Osteocyte (in vitro differentiated cells): ENCODE measurements around the gene CABP1. TPM values are rescaled to one million over a fixed set of nuclear protein-coding genes. Genes with fewer than 3 reads are reported as not detected.
"Not testable (repeated sequence)": the region's sequence is repeated elsewhere in the genome, so short reads cannot be mapped to it uniquely, and the experiment has no call there.

Experiments
- DNase-seq: peaks from one replicate; pipeline ENCODE4 v3.0.0; 2021; ENCODE audit warnings: mixed read lengths; ENCODE audit not compliant: unreplicated experiment; ENCODE audit errors: extremely low spot score
- H3K27ac Mint-ChIP-seq: one replicate; pipeline ENCODE4 v1.8.0; 2021; ENCODE audit warnings: mild to moderate bottlenecking, mixed read lengths; ENCODE audit not compliant: unreplicated experiment
- H3K27me3 Mint-ChIP-seq: one replicate; pipeline ENCODE4 v1.8.0; 2021; ENCODE audit warnings: mixed read lengths; ENCODE audit not compliant: unreplicated experiment
- H3K36me3 Mint-ChIP-seq: one replicate; pipeline ENCODE4 v1.8.0; 2021; ENCODE audit warnings: mixed read lengths; ENCODE audit not compliant: unreplicated experiment
- H3K4me1 Mint-ChIP-seq: one replicate; pipeline ENCODE4 v1.8.0; 2021; ENCODE audit warnings: mixed read lengths; ENCODE audit not compliant: unreplicated experiment
- H3K4me3 Mint-ChIP-seq: one replicate; pipeline ENCODE4 v1.8.0; 2021; ENCODE audit warnings: mild to moderate bottlenecking, moderate library complexity, mixed read lengths; ENCODE audit not compliant: unreplicated experiment
- H3K9me3 Mint-ChIP-seq: one replicate; pipeline ENCODE4 v1.8.0; 2021; ENCODE audit warnings: mixed read lengths; ENCODE audit not compliant: unreplicated experiment
- CTCF ChIP-seq: fragments of 200-600 bp; sonication (generic); IDR thresholded peaks from 2 replicates; pipeline ENCODE4 v1.5.0; 2021; ENCODE audit warnings: antibody characterized with exemption, mild to moderate bottlenecking, moderate library complexity
- total RNA-seq: library from RNA; stranded (reverse); gene quantifications from 2 replicates; pipeline ENCODE4 v1.2.1, GENCODE V29; 2021

Gene CABP1
- total RNA-seq, 1 donor from 2014 or later = not detected

GRCh38 chr12:120614848-120615247 is 25.6 kb upstream of the CABP1 start:
- Mint-ChIP-seq H3K4me1 (no peaks in the 10 kb centered on the region), H3K27me3 (peaks cover 66% of the 10 kb centered on the region), H3K4me3 (no peak overlapping the region), H3K9me3 (no peaks in the 10 kb centered on the region), H3K27ac (no peak overlapping the region), H3K36me3 (no peaks in the 10 kb centered on the region)
- no peak for TF ChIP-seq CTCF
- no peak for DNase-seq

GRCh38 chr12:120617193-120617592 is 23.2 kb upstream of the CABP1 start:
- peaks cover 59% of the 10 kb centered on the region for H3K27me3 Mint-ChIP-seq
- H3K4me3 Mint-ChIP-seq, H3K4me1 Mint-ChIP-seq, H3K9me3 Mint-ChIP-seq, DNase-seq, H3K27ac Mint-ChIP-seq, H3K36me3 Mint-ChIP-seq: not testable (repeated sequence)

GRCh38 chr12:120617767-120618166 is 22.7 kb upstream of the CABP1 start:
- H3K4me3 Mint-ChIP-seq, H3K9me3 Mint-ChIP-seq, H3K4me1 Mint-ChIP-seq, H3K27ac Mint-ChIP-seq, DNase-seq, H3K36me3 Mint-ChIP-seq: not testable (repeated sequence)
- peaks cover 61% of the 10 kb centered on the region for H3K27me3 Mint-ChIP-seq

- H3K27ac Mint-ChIP-seq = no peak overlapping the region
- no peak overlapping the region for H3K4me3 Mint-ChIP-seq
- no peak for DNase-seq
- TF ChIP-seq CTCF = no peak
- H3K4me1 Mint-ChIP-seq = no peaks in the 10 kb centered on the region
- H3K27me3 Mint-ChIP-seq = peaks cover 48% of the 10 kb centered on the region
- H3K9me3 Mint-ChIP-seq = no peaks in the 10 kb centered on the region
- no peaks in the 10 kb centered on the region for H3K36me3 Mint-ChIP-seq
Measured at GRCh38 chr12:120618954-120619615, 21.3 kb upstream of the CABP1 start.

GRCh38 chr12:120620624-120621023 is 19.8 kb upstream of the CABP1 start:
- Mint-ChIP-seq H3K27ac (no peak overlapping the region), H3K27me3 (peaks cover 42% of the 10 kb centered on the region), H3K4me3 (no peak overlapping the region)

More at GRCh38 chr12:120620624-120621023, 19.8 kb upstream of the CABP1 start:
- Mint-ChIP-seq H3K9me3 (no peaks in the 10 kb centered on the region), H3K4me1 (no peaks in the 10 kb centered on the region), H3K36me3 (no peaks in the 10 kb centered on the region)
- no peak for TF ChIP-seq CTCF
- no peak for DNase-seq
